K562 (cell line): ENCODE results near the gene SLC6A6.

Experiments used
- CC2D1A ChIP-seq: fragments of 450-650 bp; IDR thresholded peaks from 2 replicates; pipeline ENCODE4 v1.6.1; 2017; ENCODE audit warnings: mild to moderate bottlenecking
- POLR2G ChIP-seq: fragments of 200-400 bp; formaldehyde crosslinking; IDR thresholded peaks from 2 replicates; pipeline ENCODE4 v1.6.1; 2017; ENCODE audit warnings: low read depth, mild to moderate bottlenecking, antibody characterized with exemption, low read length, moderate library complexity
- SMARCC2 ChIP-seq: fragments of 450-650 bp; IDR thresholded peaks from 2 replicates; pipeline ENCODE4 v1.6.1; 2017; ENCODE audit warnings: antibody characterized with exemption, moderate library complexity, mild to moderate bottlenecking, low read depth
- ZNF133 ChIP-seq: fragments of 250-450 bp; sonication (Bioruptor Pico); IDR thresholded peaks from 2 replicates; pipeline ENCODE4 v1.4.0; 2020; ENCODE audit warnings: mild to moderate bottlenecking
- TF ChIP-seq, protein P1 (sequence below): sonication (generic); formaldehyde crosslinking; IDR thresholded peaks from 2 replicates; pipeline ENCODE4 v1.8.0; 2022; ENCODE audit warnings: mild to moderate bottlenecking, low read depth, missing genetic modification reagents

DNA sequence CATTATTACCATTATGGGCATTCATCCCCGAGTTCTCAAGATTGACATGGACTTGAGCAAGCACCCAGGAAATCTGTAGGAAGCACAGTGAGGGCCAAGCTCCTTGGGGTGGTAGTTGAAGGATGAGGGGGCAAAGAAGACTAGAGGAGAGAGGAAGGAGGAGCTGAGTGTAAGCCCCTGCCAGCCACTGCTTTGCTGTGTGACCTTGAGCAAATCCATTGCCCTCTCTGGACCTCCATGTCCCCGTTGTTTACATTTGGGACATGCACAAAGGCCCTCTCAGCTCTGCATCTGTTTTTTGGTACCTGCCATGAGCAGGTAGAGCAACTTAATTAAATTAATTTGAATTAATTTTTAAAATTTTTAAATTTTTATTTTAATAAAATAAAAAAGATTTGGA, 33.5 kb upstream of the SLC6A6 start:
- TF ChIP-seq, protein P1, sequence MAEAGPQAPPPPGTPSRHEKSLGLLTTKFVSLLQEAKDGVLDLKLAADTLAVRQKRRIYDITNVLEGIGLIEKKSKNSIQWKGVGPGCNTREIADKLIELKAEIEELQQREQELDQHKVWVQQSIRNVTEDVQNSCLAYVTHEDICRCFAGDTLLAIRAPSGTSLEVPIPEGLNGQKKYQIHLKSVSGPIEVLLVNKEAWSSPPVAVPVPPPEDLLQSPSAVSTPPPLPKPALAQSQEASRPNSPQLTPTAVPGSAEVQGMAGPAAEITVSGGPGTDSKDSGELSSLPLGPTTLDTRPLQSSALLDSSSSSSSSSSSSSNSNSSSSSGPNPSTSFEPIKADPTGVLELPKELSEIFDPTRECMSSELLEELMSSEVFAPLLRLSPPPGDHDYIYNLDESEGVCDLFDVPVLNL (CRISPR knock-in tag), result no peak
- TF ChIP-seq ZNF133 (no peak), POLR2G (no peak), CC2D1A (no peak), SMARCC2 (no peak)
